ENCODE data around the gene DACH1. TPM values are rescaled to one million over a fixed set of nuclear protein-coding genes. Genes with fewer than 3 reads are reported as not detected.

DACH1 gene
- total RNA-seq, 1 experiment from 2014 or later: 0.14 TPM

GRCh38 chr13:71499944-71500514 is 367.0 kb downstream of the DACH1 start:
- CTCF ChIA-PET: no interaction called here
- Mint-ChIP-seq H3K27ac (ENCODE audit: unreplicated experiment) (no peak overlapping the region), H3K4me3 (ENCODE audit: low read depth, unreplicated experiment) (no peak overlapping the region), H3K9me3 (ENCODE audit: low read depth, unreplicated experiment) (no peaks in the 10 kb centered on the region), H3K36me3 (ENCODE audit: insufficient read depth, unreplicated experiment) (no peaks in the 10 kb centered on the region), H3K4me1 (ENCODE audit: low read depth, unreplicated experiment) (no peaks in the 10 kb centered on the region), H3K27me3 (ENCODE audit: unreplicated experiment) (no peaks in the 10 kb centered on the region)
- no peak for TF ChIP-seq CTCF (IDR thresholded peaks at IDR 0.05; ENCODE audit: unreplicated experiment)
- BruUV-seq (replicated peaks): no TSS peak
- intact Hi-C loops (cut with micrococcal nuclease; ENCODE audit: unreplicated experiment): no loop called here
- no peak for DNase-seq

- Mint-ChIP-seq H3K27me3 (ENCODE audit: unreplicated experiment) (no peaks in the 10 kb centered on the region), H3K27ac (ENCODE audit: unreplicated experiment) (no peak overlapping the region), H3K36me3 (ENCODE audit: insufficient read depth, unreplicated experiment) (no peaks in the 10 kb centered on the region), H3K4me3 (ENCODE audit: low read depth, unreplicated experiment) (no peak overlapping the region), H3K9me3 (ENCODE audit: low read depth, unreplicated experiment) (no peaks in the 10 kb centered on the region), H3K4me1 (ENCODE audit: low read depth, unreplicated experiment) (no peaks in the 10 kb centered on the region)
- DNase-seq: no peak
- TF ChIP-seq CTCF (IDR thresholded peaks at IDR 0.05; ENCODE audit: unreplicated experiment): no peak
- CTCF ChIA-PET: no interaction called here
- intact Hi-C loops (cut with micrococcal nuclease; ENCODE audit: unreplicated experiment): no loop called here
- BruUV-seq (replicated peaks): no TSS peak
These were observed 367.8 kb downstream of the DACH1 start for GRCh38 chr13:71499235-71499634.

DNA sequence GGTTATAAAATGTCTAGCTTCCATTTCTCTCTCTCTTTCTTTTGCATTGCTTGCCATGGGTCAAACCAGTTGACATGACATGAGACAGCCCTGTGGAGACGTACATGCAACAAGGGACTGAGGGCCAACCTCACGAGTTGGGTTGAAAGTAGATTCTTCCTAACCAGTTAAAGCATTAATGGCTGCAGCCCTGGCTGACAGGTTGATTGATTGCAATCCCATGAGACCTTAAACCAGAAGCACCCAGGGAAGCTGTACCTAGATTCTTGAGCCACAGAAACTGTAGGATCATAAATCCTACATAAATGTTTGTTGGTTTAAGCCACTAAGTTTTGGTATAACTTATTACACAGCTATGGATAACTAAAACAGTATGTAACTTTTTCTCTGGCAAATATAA is 373.8 kb downstream of the DACH1 start:
- Mint-ChIP-seq H3K4me1 (ENCODE audit: low read depth, unreplicated experiment) (no peaks in the 10 kb centered on the region), H3K27me3 (ENCODE audit: unreplicated experiment) (no peaks in the 10 kb centered on the region), H3K27ac (ENCODE audit: unreplicated experiment) (no peak overlapping the region), H3K4me3 (ENCODE audit: low read depth, unreplicated experiment) (no peak overlapping the region), H3K36me3 (ENCODE audit: insufficient read depth, unreplicated experiment) (no peaks in the 10 kb centered on the region), H3K9me3 (ENCODE audit: low read depth, unreplicated experiment) (no peaks in the 10 kb centered on the region)
- no peak for DNase-seq
- TF ChIP-seq CTCF (IDR thresholded peaks at IDR 0.05; ENCODE audit: unreplicated experiment): no peak
- intact Hi-C loops (cut with micrococcal nuclease; ENCODE audit: unreplicated experiment): no loop called here
- no TSS peak for BruUV-seq (replicated peaks)
- CTCF ChIA-PET: no interaction called here

DNA sequence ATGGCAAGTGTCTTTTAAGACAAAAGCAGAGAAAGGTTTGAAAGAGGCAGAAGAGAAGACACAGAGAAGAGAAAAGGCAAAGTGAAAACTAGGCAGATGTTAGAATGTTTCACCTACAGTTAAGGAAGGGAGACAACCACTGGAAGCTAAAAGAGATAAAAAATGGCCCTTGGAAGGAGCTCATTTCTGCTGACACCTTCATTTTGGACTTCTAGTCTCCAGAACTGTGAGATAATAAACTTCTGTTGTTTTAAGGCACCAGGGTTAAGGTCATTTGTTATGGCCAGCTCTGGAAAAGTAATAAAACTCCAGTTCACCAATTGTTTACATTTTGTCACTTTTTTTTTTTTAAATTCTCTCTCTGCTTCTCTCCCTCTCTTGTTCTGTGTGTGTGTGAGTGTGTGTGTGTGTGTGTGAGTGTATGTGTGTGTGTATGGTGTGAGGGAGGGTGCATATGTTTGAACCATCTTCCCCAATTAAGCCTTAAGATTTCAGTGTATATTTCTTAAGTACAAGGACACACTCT is 374.6 kb downstream of the DACH1 start:
- CTCF ChIA-PET: interaction anchor here (0.6 kb wide), 1 partner anchor 142 kb away, joined by 3 read pairs; no protein-coding TSS in a partner anchor

More for the DNA sequence above, 374.6 kb downstream of the DACH1 start:
- no peaks in the 10 kb centered on the region for H3K9me3 Mint-ChIP-seq (ENCODE audit: low read depth, unreplicated experiment)
- BruUV-seq (replicated peaks): no TSS peak
- H3K27me3 Mint-ChIP-seq (ENCODE audit: unreplicated experiment): no peaks in the 10 kb centered on the region
- no peaks in the 10 kb centered on the region for H3K4me1 Mint-ChIP-seq (ENCODE audit: low read depth, unreplicated experiment)
- intact Hi-C loops (cut with micrococcal nuclease; ENCODE audit: unreplicated experiment): no loop called here
- TF ChIP-seq CTCF (IDR thresholded peaks at IDR 0.05; ENCODE audit: unreplicated experiment): no peak
- no peaks in the 10 kb centered on the region for H3K36me3 Mint-ChIP-seq (ENCODE audit: insufficient read depth, unreplicated experiment)
- no peak overlapping the region for H3K4me3 Mint-ChIP-seq (ENCODE audit: low read depth, unreplicated experiment)
- H3K27ac Mint-ChIP-seq (ENCODE audit: unreplicated experiment): no peak overlapping the region
- DNase-seq: no peak

Measured in Calu3 (cell line).